Measurements from ENCODE around the gene GTPBP3. TPM values are rescaled to one million over a fixed set of nuclear protein-coding genes. Genes with fewer than 3 reads are reported as not detected.

Gene GTPBP3
- total RNA-seq, 2 experiments from 2014 or later = 21.2 to 24.0 TPM

- CTCF ChIA-PET = no interaction called here
- intact Hi-C loops (cut with DNase I, micrococcal nuclease) = no loop called here
- H3K9me3 ChIP-seq (ENCODE audit: control insufficient read depth in 1 of 2, insufficient read depth in 1 of 2, low read length in 2 of 2) = no peaks in the 10 kb centered on the region
- Mint-ChIP-seq H3K36me3 (ENCODE audit: low read depth) (no peaks in the 10 kb centered on the region), H3K9me3 (no peaks in the 10 kb centered on the region), H3K4me1 (ENCODE audit: low read depth) (no peaks in the 10 kb centered on the region), H3K4me3 (no peak overlapping the region), H3K27ac (no peak overlapping the region), H3K27me3 (peaks cover 53% of the 10 kb centered on the region)
- no peak for ATAC-seq (ENCODE audit: poor library complexity)
- TF ChIP-seq CTCF (IDR thresholded peaks at IDR 0.05) = no peak
- POLR2A ChIA-PET = interaction anchor here (0.6 kb wide), 1 partner anchor 137 kb away, joined by 3 read pairs; no protein-coding TSS in a partner anchor
- H3K27me3 ChIP-seq (ENCODE audit: control insufficient read depth in 1 of 2, insufficient read depth in 2 of 2, low read length in 2 of 2) = peaks cover 2 to 11% of the 10 kb centered on the region in 2 experiments
- H3K36me3 ChIP-seq (ENCODE audit: insufficient read depth, low read length) = no peaks in the 10 kb centered on the region
- peaks cover 7% of the 10 kb centered on the region for H3K4me1 ChIP-seq (ENCODE audit: insufficient read depth, low read length)
- no peak for DNase-seq
- no peak overlapping the region for H3K27ac ChIP-seq (ENCODE audit: low read depth in 1 of 2, low read length in 2 of 2)
- no peak overlapping the region for H3K4me3 ChIP-seq (ENCODE audit: low read length)
Observed at GRCh38 chr19:17352608-17353280, 15.4 kb downstream of the GTPBP3 start.

GRCh38 chr19:17353386-17353785 lies 16.0 kb downstream of the GTPBP3 start:
- H3K27ac ChIP-seq (ENCODE audit: low read depth in 1 of 2, low read length in 2 of 2) = no peak overlapping the region
- intact Hi-C loops (cut with DNase I, micrococcal nuclease) = no loop called here
- peaks cover 7% of the 10 kb centered on the region for H3K4me1 ChIP-seq (ENCODE audit: insufficient read depth, low read length)
- Mint-ChIP-seq H3K4me3 (no peak overlapping the region), H3K27me3 (peaks cover 47% of the 10 kb centered on the region), H3K4me1 (ENCODE audit: low read depth) (no peaks in the 10 kb centered on the region), H3K9me3 (no peaks in the 10 kb centered on the region), H3K27ac (no peak overlapping the region), H3K36me3 (ENCODE audit: low read depth) (no peaks in the 10 kb centered on the region)
- ChIA-PET CTCF (no interaction called here), POLR2A (interaction anchor here (0.6 kb wide), 1 partner anchor 136 kb away, joined by 3 read pairs; no protein-coding TSS in a partner anchor)
- H3K4me3 ChIP-seq (ENCODE audit: low read length) = no peak overlapping the region
- no peaks in the 10 kb centered on the region for H3K36me3 ChIP-seq (ENCODE audit: insufficient read depth, low read length)
- ATAC-seq (ENCODE audit: poor library complexity) (no peak), DNase-seq (no peak)
- no peak for TF ChIP-seq CTCF (IDR thresholded peaks at IDR 0.05)
- H3K27me3 ChIP-seq (ENCODE audit: control insufficient read depth in 1 of 2, insufficient read depth in 2 of 2, low read length in 2 of 2) = peaks cover 2 to 5% of the 10 kb centered on the region in 2 experiments
- H3K9me3 ChIP-seq (ENCODE audit: control insufficient read depth in 1 of 2, insufficient read depth in 1 of 2, low read length in 2 of 2) = no peaks in the 10 kb centered on the region

GRCh38 chr19:17357078-17357666 lies 19.8 kb downstream of the GTPBP3 start:
- Histone ChIP-seq H3K9me3 (ENCODE audit: control insufficient read depth in 1 of 2, insufficient read depth in 1 of 2, low read length in 2 of 2) (no peaks in the 10 kb centered on the region), H3K27me3 (ENCODE audit: control insufficient read depth in 1 of 2, insufficient read depth in 2 of 2, low read length in 2 of 2) (no peaks in the 10 kb centered on the region), H3K27ac (ENCODE audit: low read depth in 1 of 2, low read length in 2 of 2) (no peak overlapping the region), H3K36me3 (ENCODE audit: insufficient read depth, low read length) (no peaks in the 10 kb centered on the region), H3K4me1 (ENCODE audit: insufficient read depth, low read length) (no peaks in the 10 kb centered on the region), H3K4me3 (ENCODE audit: low read length) (no peak overlapping the region)
- peaks cover 12% of the 10 kb centered on the region for H3K27me3 Mint-ChIP-seq
- H3K36me3 Mint-ChIP-seq (ENCODE audit: low read depth) = no peaks in the 10 kb centered on the region
- ATAC-seq (ENCODE audit: poor library complexity) (no peak), DNase-seq (no peak)
- no peaks in the 10 kb centered on the region for H3K4me1 Mint-ChIP-seq (ENCODE audit: low read depth)
- TF ChIP-seq CTCF (IDR thresholded peaks at IDR 0.05) = no peak
- H3K27ac Mint-ChIP-seq = no peak overlapping the region
- H3K9me3 Mint-ChIP-seq = no peaks in the 10 kb centered on the region
- ChIA-PET CTCF (no interaction called here), POLR2A (no interaction called here)
- no peak overlapping the region for H3K4me3 Mint-ChIP-seq
- intact Hi-C loops (cut with DNase I, micrococcal nuclease) = no loop called here
